Embryonic facial prominence (tissue), 1 donor: ENCODE data around the gene PHRF1.

Experiments used
- DNase-seq: peaks from one replicate; pipeline ENCODE4 v3.0.0-alpha.2; 2016; ENCODE audit errors: extremely low spot score

PHRF1 gene

DNA sequence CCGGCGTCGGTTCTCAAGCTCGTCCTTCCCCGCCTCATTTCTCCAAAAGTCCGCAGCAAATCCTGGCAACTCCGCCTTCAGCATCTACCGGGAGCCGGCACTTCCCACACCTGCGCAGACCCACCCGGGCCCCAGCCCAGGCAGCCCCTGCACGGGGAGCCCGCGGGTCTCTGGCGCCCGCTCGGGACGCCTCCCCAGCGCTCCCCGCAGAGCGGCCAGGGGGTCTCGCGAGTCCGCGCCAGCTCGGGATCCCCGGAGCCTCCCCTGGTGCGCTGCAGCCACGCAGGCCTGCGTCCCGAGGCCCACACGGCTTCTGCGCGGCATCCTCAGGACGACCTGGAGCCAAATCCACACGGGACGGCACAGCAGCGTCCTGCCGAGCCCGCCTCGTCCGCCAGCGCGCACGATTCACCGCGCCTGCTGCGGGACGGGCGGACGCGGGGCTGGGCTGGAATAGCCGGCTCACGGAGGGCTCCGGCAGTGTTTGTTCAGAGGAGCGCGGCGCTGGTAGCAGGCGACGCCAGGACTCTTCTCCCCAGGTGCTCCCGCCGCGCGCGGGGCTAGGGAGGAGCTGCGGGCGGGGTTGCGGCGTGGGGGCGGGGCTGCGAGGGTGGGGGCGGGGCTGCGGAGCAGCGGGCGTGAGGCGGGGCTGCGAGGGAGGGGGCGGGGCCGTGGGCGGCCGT, 816 bp upstream of the PHRF1 start:
- no peak for DNase-seq

DNA sequence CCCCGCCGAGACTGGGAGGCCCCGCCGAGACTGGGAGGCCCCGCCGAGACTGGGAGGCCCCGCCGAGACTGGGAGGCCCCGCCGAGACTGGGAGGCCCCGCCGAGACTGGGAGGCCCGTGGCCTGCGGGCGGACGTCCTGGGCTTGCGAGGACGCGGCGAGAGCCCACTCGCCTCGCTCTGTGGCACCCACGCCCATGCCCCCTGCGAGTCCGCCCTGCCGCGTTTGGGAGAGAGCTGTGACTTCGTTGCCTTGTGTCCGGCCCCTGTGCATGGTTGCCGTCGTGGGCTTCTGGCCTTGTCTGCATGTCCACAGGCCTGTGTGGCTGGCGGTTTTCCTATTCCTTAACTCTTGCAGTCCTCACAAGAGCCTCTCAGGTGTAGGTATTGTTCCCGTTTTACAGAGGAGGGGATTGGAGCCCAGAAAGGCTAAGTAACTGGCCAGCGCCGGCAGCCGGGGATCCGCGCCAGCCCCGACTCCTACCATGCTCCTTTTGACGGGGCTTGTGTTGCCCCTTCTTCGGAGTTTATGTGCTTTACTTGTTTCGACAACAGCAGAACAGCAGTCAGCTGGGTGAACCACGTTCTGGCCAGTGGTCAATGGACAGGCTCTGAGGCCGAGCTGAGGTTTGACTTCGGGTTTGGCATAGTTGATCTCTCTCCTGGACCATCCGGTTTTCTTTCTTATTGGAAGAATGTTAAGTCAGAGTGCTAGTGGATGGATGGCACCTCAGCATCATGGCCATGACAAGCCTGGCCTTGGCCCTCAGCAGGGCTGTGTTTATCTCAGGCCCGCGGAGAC, 741 bp downstream of the PHRF1 start:
- DNase-seq: no peak

DNA sequence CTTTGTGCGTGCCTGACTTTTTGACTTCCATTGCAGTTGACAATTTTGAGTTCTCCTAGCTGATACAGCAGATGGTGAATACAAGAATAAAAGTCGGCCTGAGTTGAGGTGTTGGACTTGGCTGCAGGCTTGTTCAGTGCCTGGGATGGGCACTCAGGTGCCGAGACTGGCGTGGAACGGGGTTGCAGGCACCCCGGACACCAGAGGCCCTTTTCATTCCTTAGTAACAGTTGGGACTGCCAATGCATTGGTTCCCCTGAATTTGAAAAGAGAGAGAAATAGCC, 1.3 kb downstream of the PHRF1 start:
- DNase-seq: no peak

DNA sequence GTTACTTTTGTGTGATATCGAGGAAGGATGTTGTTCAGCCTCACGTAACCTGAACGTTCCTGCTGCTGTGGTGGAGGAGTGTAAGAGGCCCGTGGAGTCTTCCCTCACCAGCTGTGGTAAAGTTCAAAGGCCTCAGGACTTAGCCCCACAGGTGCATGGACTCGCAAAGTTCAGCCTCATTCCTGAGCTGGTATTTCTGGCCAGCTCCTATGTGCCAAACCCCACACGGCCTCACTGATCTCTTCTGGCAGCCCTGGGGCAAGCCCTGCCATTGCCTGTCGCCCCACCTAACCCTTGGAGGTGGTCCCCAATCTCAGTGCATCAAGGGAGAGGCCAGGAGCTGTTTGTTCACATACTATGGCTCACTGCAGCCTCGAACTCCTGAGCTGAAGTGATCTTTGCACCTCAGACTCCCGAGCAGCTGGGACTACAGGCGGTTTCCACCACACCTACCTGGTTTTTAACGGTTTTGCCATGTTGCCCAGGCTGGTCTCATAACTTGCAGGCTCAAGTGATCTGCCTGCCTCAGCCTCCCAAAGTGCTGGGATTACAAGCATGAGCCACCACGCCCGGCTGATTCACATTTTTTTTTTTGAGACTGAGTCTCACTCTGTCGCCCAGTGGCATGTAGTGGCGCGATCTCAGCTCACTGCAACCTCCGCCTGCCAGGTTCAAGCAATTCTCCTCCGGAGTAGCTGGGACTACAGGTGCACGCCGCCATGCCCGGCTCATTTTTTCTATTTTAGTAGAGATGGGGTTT, 2.2 kb downstream of the PHRF1 start:
- no peak for DNase-seq

DNA sequence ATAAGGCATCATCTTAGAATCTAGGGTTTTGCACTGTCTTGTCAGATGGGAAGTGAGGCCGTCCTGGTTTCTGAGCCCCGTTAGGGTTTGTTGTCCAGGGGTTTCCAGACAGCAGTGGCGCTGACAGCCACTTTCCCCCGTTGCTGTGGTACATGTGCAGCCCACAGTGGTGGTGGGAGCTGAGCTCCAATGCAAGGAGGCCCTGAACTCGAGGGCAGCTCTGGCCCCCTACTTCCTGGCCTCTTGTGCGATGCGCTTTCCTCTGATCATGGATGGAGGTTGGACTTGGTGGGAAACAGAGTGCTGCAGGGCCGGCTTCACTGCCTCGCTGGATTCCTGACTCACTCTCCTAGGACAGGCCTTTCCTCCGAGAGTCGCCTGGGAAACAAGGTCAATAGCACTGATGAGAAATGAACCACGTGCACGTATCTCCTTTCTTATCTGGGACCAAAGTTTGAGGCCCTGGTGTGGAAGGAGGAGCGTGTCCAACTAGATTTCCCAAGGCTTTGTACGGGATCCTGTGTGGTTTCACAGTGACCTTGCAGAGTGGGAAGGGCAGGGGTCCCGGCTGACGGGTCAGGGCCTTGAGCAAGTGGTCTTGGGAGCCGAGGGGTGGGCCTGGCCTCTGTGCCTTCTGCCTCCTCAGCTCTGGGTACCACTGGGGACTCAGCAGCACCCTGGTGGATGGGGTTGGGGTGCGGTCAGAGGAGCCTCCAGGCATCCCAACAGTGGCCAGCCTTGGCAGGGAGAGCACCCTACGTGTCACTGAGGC, 3.7 kb downstream of the PHRF1 start:
- DNase-seq: no peak

DNA sequence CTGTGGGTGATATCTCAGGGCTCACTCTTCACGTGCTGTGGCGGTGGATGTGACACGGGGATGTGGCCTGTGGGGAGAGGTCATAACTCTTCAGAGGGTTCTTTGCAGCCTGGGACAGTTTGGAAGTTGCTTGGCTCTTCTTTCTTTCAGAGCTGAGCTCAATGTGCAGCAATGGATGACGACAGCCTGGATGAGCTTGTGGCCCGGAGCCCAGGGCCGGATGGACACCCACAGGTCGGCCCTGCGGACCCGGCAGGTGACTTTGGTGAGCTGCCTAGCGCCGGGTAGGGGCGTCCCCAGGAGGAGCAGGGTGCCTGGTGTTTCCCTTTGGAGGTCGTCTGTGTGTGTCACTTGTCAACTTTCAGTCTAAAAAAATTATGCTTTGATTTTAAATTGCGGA, 5.1 kb downstream of the PHRF1 start:
- DNase-seq: no peak

DNA sequence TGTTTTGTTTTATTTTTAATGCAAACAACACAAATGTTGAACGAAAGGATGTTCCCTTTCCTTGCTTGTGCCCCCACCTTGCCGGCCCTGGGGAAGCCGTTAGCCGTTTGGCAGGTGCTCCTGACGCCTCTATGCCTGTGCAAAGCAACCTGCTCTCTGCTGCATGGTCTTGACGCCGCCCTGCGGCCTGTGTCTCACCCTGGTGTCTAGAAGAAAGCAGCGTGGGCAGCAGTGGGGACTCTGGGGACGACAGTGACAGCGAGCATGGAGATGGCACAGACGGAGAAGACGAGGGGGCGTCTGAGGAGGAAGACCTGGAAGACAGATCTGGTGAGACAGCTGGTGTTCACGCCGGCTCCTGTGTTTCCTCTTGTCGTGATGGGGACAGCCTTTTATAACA, 5.5 kb downstream of the PHRF1 start:
- no peak for DNase-seq

DNA sequence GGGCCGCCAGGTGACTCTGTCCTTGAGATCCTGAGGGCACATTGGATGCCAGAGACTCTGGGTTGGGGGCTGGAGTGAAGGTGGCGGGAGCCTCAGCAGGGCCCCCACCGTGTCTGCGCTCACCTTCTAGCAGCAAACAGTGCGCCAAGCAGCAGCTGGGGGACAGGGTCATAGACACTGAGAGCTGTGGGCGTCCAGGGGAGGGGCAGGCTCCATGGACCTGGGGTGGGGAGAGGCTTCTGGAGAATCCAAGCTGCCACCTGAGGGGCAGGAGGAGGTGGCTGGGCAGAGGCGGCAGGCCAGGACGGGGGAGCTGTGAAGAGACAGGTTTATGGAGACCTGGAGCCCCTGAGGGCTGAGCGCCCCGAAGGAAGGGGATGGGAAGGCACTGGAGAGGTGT, 8.0 kb downstream of the PHRF1 start:
- no peak for DNase-seq

DNA sequence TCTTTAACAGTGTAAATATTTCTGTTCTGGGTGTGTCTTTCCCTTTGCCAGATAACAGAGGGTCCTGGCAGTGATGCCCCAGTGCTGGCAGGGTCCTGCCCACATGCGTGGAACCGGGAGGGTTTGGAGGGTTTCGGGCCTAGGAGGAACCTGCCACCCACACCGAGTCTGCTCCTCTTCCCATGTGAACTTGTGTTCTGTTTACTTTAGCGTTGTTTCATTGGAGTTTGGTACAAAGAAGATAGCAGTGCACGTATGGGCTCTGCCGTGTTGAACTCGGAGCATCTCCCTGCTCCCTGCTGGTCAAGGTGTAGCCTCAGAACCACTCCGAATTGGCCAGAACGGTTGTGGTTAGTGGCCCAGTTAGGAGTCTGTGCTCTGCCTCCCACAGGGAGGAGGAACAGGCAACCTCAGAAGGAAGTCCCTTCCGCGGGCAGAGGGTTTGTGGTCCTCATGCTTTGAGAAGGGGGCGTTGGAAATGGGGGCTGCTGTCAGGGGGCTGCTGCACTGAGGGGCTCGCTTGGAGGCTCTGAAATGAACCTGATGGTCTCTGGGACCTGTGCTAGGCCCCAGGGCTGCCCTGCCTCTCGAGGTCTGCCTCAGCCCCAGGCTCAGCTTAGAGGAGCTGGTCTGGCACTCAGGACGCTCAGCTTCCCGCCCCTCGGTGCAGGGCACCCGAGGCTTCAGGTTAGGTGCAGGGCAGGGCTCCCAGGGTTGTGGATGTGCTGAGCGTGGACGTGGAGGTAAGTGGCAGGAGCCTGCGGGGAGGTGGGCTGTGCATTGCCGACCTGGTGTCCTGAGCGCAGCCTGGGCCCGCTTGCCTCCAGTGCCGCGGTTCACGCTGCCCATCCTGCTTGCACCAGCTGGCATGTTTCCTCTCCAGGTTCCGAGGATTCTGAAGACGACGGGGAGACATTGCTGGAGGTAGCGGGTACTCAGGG, 10.4 kb downstream of the PHRF1 start:
- DNase-seq: no peak

DNA sequence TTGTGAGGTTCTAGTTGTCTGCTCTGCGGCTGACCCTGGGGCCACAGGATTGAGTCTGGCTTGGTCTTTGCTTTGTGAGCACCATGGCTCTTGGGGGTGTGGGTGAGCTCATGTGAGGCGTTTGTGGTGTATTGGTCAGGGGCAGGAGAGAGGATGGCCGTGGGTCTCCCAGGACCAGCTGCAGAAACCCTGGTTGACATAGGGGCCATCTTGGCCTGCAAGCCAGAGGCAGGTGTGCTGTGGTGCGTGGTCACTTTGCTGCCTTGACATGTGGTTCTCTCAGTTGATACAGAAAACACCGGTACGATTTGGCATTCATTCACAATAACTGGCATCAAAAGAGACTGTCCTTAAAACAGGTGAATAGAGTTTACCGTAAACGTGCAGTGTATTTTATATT, 11.3 kb downstream of the PHRF1 start:
- DNase-seq: no peak

DNA sequence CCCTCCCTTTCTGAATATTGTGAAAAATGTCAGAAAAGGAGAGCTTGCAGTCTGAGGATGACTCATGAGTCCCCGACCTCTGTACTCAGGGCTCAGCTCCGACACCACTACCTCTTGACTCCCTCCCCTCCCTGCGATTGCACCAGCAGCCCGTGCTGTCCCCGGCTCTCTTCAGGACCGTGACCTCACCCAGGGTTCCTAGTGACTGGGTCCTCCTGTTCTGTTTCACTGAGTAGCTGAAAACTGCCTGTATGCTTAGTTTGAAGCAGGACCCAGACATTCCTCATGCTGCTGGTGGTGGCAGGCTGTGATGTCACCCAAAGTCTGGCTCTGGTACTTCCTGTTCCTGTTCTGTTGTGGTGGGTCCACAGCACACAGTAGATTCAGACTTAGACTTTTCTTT, 11.7 kb downstream of the PHRF1 start:
- DNase-seq: no peak

DNA sequence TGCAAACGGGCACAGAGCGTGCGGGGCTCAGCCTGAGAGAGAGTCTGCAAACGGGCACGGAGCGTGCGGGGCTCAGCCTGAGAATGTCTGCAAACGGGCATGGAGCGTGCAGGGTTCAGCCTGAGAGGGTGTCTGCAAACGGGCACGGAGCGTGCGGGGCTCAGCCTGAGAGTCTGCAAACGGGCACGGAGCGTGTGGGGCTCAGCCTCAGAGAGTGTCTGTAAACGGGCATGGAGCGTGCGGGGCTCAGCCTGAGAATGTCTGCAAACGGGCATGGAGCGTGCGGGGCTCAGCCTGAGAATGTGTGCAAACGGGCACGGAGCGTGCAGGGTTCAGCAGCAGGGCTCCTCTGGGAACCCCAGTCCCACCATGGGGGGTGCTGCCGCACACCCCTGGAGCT, 13.5 kb downstream of the PHRF1 start:
- DNase-seq: no peak

DNA sequence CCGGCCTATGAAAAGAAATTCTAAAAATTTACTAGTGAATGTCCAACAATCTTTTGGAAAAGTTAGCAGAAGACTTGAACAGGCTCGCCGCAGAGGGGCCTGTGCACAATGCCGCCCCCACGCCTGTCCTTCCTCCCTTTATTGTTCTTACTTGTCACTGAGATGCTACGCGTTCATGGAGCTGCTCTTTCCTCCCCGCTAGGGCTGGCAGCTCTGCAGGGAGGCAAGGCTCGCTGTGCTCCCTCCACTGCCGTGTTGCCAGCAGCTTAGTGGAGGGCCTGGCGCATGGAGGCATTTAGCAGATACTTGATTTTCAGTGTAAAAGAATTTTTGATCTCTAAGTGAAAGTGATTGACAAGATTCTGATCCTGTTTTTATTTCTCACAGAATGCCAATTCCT, 14.7 kb downstream of the PHRF1 start:
- DNase-seq: no peak

DNA sequence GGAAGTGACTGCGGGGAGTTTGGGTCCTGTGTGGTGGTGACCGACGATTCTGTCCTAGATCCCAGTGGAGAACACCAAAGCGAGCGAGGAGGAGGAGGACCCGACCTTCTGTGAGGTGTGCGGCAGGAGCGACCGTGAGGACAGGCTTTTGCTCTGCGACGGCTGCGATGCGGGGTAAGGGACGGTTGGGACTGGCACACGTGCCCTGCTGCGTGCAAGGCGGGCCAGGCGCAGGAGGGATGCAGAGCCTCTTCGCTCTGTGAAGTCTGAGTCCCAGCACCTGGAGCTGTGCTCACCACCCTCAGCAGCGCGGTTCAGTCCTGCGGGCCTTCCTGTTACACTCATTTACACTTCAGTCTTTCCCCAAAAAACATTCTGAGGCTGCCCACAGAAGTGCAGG, 16.2 kb downstream of the PHRF1 start:
- DNase-seq: no peak

DNA sequence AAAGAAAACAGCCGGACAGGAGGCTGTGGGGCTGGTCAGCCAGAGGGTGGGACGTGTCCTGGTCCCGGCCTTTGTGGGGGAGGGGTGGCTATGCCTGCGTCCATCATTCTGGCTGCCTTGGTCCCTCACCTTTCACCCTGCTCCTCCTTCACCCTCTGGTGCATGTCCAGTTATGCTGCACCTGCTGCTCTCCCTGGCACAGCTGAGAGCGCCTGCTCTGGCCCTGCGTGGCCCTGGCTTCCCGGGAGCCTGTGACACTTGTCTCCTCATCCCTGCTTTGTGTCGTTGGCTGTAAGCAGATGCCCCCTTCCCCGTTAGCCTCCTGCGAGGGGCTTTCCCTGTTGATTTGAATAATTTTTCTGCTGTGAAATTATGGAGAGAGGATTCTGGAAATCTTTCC, 16.6 kb downstream of the PHRF1 start:
- no peak for DNase-seq

DNA sequence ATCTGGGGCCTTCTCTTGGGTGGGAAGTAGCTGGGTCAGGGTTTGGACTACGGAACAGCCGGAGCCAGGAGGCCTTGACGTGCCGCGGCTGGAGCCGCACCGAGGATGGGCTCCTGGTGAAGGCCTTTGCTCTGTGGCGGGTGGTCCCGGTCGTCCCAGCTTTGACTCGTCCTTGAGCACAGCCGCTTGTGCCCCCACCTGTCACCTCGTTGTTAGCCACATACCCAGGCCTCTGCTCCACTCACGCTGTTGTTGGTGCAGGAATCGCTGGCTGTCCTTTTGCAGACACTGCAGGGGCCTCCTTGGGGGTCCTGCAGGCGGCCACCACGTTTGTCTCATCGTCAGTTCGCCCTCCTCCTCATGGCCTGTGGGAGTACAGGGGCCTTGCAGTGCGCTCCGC, 17.1 kb downstream of the PHRF1 start:
- DNase-seq: no peak

DNA sequence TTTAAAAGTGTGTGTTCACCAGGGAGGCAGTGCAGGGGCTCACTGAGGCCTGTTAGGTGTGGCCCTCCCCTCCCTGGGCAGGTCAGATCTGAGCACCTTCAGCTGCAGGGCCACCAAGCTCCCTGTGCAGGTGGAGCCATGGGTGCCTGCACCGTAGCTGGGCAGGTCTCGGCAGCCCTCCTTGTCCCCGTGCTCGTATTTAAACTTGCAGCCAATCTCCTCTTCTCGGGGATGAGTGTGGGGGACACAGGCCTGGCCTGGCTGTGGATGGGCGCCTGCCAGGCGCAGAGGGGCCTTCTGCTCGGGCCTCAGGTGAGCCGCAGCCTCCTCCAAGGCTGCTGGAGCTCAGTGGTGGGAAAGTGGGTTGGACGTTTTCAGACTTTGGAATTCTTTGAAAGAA, 19.1 kb downstream of the PHRF1 start:
- no peak for DNase-seq

DNA sequence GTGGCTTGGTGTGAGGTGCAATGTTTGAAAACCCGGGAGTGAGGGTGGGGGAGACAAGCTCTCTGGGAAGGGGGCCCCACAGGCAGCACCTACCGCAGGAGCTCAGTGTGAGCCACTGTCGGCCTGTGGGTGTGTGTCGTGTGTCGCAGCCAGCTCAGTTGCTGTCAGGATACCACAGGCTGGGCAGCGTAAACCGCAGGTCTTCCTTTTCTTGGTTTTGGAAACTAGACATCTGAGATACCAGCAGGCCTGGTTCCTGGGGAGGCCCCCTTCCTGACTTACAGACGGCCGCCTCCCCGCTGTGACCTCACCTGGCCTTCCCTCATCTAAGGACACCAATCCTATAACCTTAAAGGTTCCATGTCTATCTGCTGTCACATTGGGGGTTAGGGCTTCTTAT, 20.1 kb downstream of the PHRF1 start:
- no peak for DNase-seq

DNA sequence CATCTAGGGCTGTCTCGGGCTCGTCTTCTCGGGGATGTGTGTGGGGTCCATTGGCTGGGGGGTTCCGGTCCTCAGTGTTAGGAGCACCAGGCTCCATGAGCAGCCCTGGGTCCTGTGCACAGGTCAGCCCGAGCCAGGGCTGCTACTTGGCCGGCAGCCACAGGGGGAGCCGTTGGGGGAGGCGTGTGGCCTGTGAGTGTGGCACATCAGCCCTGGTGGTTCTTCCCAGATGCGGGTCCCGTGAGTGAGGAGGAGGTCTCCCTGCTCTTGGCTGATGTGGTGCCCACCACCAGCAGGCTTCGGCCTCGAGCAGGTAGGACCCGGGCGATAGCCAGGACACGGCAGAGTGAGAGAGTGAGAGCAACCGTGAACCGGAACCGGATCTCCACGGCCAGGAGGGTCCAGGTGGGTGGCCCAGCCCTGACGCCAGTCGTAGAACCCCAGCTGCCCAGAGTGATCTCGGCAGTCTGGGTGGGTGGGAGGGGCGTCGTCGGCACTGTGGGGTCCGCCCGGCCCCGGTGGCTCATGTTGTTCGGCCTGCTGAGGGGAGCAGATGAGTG, 21.0 kb downstream of the PHRF1 start:
- no peak for DNase-seq

DNA sequence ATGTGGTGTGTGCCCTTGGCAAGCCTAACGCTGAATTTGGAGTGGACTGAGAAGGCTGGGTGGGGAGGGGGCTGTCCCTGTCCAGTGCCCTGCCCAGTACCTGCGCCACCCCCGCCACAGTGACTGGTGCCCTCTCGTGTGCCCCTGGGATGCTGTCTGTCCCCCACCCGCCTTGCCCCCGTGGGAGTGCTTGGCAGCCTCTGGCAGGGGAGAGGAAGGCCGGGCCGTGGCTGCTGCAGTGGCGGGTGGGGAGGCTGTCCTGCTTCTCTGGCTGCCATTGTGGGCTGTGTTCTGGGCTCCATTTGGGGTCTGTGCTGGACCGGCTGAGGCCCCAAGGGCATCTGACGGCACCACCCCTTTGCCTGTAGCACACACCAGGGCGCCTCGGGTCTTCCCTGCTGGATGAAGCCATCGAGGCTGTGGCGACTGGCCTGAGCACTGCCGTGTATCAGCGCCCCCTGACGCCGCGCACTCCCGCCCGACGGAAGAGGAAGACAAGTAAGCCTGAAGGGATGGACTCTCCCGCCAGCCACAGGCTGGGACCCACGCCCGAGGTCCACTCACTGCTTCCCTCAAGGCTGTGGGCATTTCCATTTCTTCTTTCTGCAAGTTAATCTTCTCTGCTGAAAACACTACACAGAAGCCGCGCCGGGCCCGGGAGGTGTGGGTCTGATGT, 21.9 kb downstream of the PHRF1 start:
- no peak for DNase-seq
